Measurements from ENCODE around the gene ZMYND19. TPM values are rescaled to one million over a fixed set of nuclear protein-coding genes. Genes with fewer than 3 reads are reported as not detected.

The ZMYND19 gene
- total RNA-seq, 3 donors from 2014 or later = 9.4 to 17.7 (median 16.5) TPM

- intact Hi-C loops (cut with DNase I; ENCODE audit: low total_unique reads) = loop anchor here (5.0 kb wide), 1 partner anchor 1125 kb away; the partner anchor contains the start of gene SEC16A
- H3K36me3 ChIP-seq = no peaks in the 10 kb centered on the region
- peak overlapping the region; percentile 88 to 92 for H3K27ac ChIP-seq
- H3K27me3 ChIP-seq = peaks cover 0 to 3% of the 10 kb centered on the region in 2 donors
- H3K4me1 ChIP-seq = peaks cover 20 to 26% of the 10 kb centered on the region in 2 donors
- no peak for TF ChIP-seq POLR2AphosphoS5 (IDR thresholded peaks at IDR 0.05)
- no peak for TF ChIP-seq CTCF (IDR thresholded peaks at IDR 0.05)
- TF ChIP-seq POLR2A (IDR thresholded peaks at IDR 0.05) = no peak
- DNase-seq (ENCODE audit: low spot score in 2 of 2) = no peak
- no peaks in the 10 kb centered on the region for H3K9me3 ChIP-seq
- H3K4me3 ChIP-seq = peak overlapping the region; percentile 78 to 99 (median 80)
Measured at GRCh38 chr9:137607141-137607857, 17.0 kb upstream of the ZMYND19 start.

- intact Hi-C loops (cut with DNase I; ENCODE audit: low total_unique reads) = loop anchor here (5.0 kb wide), 1 partner anchor 1124 kb away; the partner anchor contains the start of gene SEC16A
- TF ChIP-seq POLR2A (IDR thresholded peaks at IDR 0.05) (no peak), POLR2AphosphoS5 (IDR thresholded peaks at IDR 0.05) (no peak), CTCF (IDR thresholded peaks at IDR 0.05) (no peak)
- Histone ChIP-seq H3K4me1 (peaks cover 15 to 21% of the 10 kb centered on the region in 2 donors), H3K36me3 (no peaks in the 10 kb centered on the region), H3K27ac (peak overlapping the region; percentile 88 to 92), H3K9me3 (no peaks in the 10 kb centered on the region), H3K4me3 (peak overlapping the region; percentile 78 to 99 (median 80)), H3K27me3 (peaks cover 0 to 3% of the 10 kb centered on the region in 2 donors)
- no peak for DNase-seq (ENCODE audit: low spot score in 2 of 2)
Measured at GRCh38 chr9:137606734-137607138, 16.4 kb upstream of the ZMYND19 start.

- DNase-seq (ENCODE audit: low spot score in 2 of 2) = no peak
- Histone ChIP-seq H3K36me3 (no peaks in the 10 kb centered on the region), H3K27ac (peak overlapping the region; percentile 88 to 92), H3K4me3 (peak overlapping the region; percentile 78 to 99 (median 80)), H3K4me1 (peaks cover 15 to 19% of the 10 kb centered on the region in 2 donors), H3K27me3 (peaks cover 0 to 3% of the 10 kb centered on the region in 2 donors), H3K9me3 (no peaks in the 10 kb centered on the region)
- TF ChIP-seq POLR2AphosphoS5 (IDR thresholded peaks at IDR 0.05) = no peak
- TF ChIP-seq CTCF (IDR thresholded peaks at IDR 0.05) = no peak
- TF ChIP-seq POLR2A (IDR thresholded peaks at IDR 0.05) = no peak
- intact Hi-C loops (cut with DNase I; ENCODE audit: low total_unique reads) = loop anchor here (5.0 kb wide), 1 partner anchor 1124 kb away; the partner anchor contains the start of gene SEC16A
Measured at GRCh38 chr9:137606005-137606621, 15.8 kb upstream of the ZMYND19 start.

- Histone ChIP-seq H3K36me3 (no peaks in the 10 kb centered on the region), H3K4me3 (peak within 1 kb of the TSS; percentile 78 to 99 (median 80)), H3K27me3 (peaks cover 0 to 3% of the 10 kb centered on the region in 2 donors), H3K27ac (peak within 1 kb of the TSS; percentile 88 to 92), H3K9me3 (no peaks in the 10 kb centered on the region), H3K4me1 (peaks cover 15 to 19% of the 10 kb centered on the region in 2 donors)
- DNase-seq (ENCODE audit: low spot score in 2 of 2) = peak; percentile 92 to 95
- intact Hi-C loops (cut with DNase I; ENCODE audit: low total_unique reads) = loop anchor here (5.0 kb wide), 1 partner anchor 1123 kb away; the partner anchor contains the start of gene SEC16A
- TF ChIP-seq POLR2A (IDR thresholded peaks at IDR 0.05) (no peak), CTCF (IDR thresholded peaks at IDR 0.05) (no peak), POLR2AphosphoS5 (IDR thresholded peaks at IDR 0.05) (peak in 2 of 3 donors; percentile 37 to 44)
Measured at GRCh38 chr9:137605121-137606004, 15.1 kb upstream of the ZMYND19 start, which contains the start of gene ARRDC1. ARRDC1 (plus strand) TSS chr9:137605686; CDS start chr9:137605718, 32 bp downstream.

Measured in breast epithelium (tissue), 4 donors.